GM19351 (cell line): ENCODE results near the gene TMEFF2.
A peak's percentile ranks its signal among the peaks of the same experiment; 100 is the strongest.
"Not testable (repeated sequence)": the region's sequence is repeated elsewhere in the genome, so short reads cannot be mapped to it uniquely, and the experiment has no call there.

ENCODE experiments used
- ATAC-seq: cut with Tn5 transposase; IDR thresholded peaks from one replicate; pipeline ENCODE4 v1.9.1; 2021; ENCODE audit warnings: mild to moderate bottlenecking, moderate library complexity; ENCODE audit not compliant: unreplicated experiment

TMEFF2 gene

DNA sequence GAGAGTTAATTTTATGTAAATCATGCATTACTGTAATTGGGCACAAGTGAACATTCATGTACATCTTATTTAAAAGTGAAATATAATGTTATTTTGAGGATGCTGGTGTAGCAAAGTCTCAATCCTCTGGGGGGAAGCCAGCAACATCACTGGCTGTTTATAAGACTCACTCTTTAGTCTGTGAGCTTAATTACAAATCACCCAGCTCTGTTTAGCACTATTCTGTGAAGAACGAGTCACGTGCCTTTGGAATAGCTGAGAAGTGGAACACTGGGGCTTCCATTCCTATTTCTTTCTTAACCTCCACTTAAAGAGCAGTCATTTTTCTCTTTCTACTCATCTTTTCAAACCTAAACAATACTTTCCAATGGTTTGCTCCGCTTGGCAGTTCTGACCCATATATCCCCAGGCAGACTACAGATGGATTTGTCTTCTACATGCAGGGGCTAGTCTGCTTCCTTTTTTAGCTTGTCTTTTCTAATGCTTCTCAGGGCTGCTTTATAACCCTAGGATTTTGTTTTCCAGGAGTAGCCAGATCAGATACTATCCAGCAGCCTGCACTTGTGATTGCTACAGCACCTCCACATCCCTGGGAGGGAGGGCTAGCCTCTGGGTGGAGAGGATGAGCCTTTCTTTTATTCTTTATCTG is 252.5 kb downstream of the TMEFF2 start:
- ATAC-seq: no peak

DNA sequence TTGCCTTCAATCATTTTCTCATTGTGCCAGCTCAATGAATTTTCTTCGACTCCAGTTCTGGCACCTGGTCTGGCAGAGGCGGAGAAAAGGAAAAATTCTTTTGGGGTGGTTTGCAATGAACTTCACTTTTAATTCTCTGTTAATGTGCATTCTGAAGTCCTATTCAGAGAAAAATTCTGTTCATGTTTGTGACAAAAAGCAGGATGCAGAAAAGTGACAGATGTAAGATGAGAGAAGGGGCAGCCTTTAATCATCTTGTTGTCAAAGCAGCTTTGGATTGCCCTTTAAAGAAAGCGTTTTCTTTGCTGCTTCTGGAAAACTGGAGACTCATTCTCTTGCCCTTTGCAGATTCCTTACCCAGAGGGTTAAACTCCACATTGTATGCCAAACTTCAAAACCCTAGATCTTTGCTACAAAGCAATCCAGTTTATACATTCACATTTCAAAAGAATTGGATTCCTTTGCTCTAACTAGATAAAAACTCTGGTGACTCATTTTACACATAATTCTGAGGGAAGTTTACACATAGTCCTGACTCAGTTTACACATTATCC is 253.3 kb downstream of the TMEFF2 start:
- ATAC-seq: no peak

DNA sequence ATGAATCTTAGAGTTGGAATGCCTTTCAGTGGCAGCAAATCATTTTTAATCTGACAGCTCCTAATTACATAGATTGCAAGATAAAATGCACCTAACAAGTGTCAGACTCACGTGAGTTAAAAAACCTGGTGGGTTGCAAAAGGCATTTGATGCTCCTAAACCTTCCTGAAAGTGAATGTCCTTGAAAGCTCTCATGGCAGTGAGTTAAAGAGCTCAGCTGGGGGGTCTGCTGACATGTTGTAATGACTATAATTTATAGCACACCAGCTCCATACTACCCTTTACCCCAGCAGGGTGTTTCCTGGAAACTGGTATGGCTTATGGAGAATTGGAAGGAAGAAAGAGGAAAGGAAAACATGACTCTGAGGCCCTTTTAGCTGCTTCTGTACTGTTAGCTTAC is 256.0 kb downstream of the TMEFF2 start:
- no peak for ATAC-seq

DNA sequence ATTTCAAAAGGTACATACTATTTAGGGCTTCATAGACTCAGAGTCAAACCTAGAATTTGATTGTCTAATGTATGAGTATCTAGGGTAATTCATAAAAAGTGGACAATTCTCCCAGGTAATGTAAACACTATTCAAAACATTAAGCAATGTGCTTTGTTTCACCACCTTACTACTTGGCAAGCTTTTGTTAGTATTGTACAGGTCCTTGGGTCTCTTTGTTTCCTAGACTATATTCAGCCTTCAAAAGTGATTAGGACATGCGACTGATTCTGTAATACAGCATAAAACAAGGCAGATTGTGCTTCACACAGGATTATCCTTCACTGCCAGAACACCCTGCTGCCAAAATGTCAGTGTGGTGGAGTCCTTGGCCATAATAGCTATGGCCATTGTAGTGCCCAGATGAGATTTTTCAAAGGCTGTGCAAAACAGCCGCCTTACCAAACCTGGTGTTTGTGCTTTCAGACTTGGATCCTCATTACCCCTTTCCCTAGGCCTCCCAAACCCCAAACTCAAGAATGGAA is 257.8 kb downstream of the TMEFF2 start:
- ATAC-seq: no peak

DNA sequence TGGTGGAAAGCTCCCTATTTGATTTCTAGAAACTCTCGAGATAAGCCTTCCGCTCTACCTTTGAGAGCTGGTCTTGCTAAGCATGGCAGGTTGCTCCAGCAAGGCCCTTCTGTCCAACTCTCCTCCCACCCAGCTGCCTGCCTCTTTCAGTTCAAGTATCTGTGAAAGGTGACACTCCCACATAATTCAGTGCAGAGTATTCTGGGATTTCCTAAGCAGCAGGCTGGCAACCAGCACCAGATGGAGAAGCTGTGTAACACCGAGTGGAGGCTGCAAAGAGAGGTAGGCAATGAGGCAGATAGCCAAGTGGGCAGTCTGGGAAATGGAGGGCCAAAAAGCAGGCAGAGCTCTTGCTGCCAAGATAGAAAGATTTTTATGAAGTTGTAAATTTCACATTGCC is 259.5 kb downstream of the TMEFF2 start:
- ATAC-seq: no peak

DNA sequence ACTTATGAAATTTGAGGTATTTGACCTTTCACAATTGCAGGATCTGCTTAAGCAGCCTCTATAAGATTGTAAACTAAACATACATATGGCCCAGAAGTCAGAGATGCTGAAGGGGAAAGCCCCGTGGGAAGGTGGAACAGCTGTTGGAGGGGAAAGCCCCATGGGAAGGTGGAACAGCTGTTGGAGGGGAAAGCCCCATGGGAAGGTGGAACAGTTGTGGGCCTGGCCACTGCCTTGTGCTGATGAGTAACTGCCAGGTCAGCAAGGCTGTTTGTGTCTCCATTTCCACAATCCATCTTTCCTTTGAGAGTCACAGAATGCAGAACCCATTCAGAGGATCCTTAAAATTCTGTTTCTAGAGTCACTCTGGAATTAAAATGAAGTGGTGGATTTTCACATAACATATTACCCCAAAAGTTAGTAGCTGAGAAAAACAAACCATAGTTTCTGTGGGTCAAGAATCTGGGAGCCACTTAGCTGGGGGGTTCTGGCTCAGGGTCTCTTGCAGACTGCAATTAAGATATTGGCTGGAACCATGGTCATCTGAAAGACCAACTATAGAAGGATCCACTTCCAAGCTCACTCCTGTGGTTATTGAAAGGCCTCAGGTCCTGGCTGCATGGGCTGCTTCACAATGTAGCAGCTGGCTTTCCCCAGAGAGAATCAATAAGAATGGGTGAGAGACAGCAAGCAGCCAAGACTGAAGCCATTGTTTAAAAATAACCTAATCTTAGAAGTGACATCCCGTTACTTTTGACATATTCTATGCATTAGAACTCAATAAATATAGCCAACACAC is 261.2 kb downstream of the TMEFF2 start:
- ATAC-seq: peak; percentile 79

DNA sequence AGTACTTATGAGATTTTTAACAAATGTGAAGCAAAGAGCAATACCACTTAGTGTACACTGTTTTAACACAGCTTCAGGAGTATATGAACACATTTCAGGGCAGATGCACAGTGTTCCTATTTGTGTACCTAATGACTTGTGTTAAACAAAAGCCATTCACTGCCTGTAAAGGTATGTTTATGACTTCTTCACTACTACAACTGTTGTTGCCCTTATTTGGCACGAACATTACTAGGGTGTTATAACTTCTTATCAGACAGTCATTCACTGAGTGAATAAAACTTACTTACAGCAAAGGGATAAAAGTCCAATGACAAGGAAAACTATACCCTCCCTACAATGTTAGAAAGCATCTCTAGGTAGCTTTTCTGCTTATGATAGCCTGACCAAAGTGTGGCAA is 262.4 kb downstream of the TMEFF2 start:
- ATAC-seq: no peak

DNA sequence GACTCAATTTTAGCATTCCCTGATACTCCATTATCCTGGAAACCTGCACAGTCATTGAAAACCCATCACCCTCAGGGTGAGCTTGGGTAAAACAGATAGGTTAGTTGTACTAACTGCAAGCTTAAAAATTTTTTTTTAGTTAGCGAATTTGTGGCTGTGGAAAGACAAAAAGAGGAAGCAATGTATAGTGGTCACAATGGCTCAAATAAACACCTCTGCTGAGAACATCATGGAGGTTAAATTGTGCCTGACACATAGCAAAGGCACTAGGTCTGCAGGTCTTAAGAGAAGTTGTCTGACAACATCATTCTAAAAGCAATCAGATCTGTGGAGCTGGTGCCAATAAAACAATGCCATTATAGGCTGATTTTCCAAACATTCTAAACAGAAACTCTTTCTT is 263.4 kb downstream of the TMEFF2 start:
- ATAC-seq: peak; percentile 57

DNA sequence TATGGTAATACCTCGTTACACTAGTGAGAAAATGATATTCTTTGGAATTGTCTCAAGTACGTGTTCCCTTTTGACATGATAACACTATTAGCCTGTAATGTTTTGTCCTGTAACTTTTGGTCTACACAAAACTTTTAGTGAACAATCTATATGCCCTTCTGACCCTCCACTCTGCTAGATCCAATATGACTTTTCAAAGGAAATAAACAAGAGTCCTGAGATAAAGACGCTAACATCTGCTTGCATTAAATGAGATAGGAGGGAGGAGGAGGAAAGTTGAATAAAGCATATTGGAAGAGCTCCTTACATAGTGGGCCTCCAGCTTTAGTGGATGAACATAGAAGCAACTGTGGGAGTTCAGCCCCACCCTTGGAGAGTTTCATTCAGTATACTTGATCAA is 264.5 kb downstream of the TMEFF2 start:
- ATAC-seq: no peak

DNA sequence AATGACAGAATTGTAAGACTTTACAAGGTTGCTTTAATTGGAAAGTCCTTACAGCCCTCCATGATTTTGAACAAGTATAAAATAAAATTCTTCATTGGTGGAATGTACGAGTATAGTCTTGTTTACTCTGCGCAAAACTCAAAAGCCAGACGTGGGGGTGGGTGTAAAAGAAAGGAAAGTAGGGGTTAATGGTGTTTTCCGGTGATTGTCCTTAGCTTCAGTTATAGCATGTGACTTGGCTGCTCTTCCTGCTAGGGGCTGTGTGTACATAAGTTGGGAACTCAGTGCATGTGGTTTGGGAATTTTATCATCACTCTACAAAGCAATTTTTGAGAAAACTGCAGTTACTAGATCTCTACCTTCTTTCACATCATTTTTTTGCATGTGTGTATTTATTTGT is 265.4 kb downstream of the TMEFF2 start:
- no peak for ATAC-seq

DNA sequence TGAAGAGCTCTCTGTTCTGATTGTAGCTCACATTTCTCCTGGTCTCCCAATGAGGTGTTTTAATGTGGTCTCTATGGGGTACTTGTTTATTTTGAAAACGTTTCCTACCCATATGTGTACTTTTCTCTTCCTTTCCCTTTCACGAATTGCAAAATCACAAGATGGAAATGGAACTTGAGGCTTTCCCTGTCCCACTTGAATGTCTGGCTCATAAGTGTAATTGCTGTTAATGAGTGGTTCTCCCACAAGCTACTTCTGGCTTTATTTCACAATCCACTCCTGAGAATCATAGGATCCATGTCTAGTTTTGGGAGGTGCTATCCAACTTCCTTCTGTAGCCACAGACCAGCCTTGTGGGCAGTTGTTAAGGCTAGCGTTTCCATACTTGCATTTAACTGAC is 266.7 kb downstream of the TMEFF2 start:
- no peak for ATAC-seq

DNA sequence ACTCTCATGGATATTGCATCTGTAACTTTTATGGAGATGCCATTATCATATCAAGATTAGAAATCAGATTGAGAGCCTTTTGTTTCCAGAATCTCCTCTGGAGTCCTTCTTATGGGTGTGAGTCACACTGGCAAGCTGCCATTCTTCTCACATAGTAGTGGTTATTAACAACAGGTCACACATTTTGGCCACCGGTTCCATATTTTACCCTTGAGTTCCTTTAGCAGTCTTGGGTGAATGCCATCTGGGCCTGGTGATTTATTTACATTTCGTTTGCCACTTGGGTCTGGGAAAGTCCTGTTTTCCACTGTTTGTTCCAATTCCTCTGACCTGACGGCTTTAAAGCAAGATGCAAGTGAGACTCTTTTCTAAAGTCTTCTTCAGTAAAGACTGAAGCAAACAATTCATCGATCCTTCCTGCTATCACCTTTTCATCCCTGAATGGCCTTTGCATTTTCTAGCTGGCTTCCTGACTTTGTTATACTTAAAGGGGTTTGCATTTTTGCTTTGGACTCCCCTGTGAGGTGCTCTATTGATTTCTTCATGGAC is 267.3 kb downstream of the TMEFF2 start:
- ATAC-seq: no peak

DNA sequence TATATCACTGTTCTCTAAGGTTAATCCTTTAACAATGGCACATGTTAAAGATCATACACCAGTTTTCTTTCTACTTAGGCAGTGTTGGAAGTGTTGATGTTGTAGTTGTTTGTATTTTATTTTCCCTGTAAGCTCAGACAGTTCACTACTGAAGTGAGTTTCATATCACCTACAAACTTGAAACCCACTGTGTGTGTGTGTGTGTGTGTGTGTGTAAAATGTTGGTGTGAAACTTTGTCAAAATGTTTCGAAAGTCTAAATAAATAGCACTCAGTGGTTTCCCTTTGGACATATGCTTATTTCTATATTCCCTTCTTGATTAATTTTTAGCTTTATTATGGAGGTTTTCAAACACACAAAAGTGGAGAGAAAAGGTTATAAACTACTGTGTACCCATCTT is 268.1 kb downstream of the TMEFF2 start:
- ATAC-seq: peak; percentile 18

DNA sequence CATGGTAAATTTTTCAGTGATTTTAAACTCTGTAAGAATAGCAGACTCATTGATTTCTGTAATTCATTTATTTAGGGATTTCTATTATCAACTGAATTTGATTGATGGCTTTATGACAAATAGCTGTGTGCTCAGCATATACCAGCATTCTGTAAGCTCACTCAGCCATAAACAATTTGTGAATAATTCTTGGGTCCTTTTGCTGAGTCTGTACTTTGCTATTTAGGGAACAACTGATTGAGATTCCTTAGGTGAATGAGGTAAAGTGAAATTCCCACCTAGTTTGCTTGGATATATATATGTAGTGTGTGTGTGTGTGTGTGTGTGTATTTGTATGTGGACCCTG is 271.1 kb downstream of the TMEFF2 start:
- no peak for ATAC-seq

DNA sequence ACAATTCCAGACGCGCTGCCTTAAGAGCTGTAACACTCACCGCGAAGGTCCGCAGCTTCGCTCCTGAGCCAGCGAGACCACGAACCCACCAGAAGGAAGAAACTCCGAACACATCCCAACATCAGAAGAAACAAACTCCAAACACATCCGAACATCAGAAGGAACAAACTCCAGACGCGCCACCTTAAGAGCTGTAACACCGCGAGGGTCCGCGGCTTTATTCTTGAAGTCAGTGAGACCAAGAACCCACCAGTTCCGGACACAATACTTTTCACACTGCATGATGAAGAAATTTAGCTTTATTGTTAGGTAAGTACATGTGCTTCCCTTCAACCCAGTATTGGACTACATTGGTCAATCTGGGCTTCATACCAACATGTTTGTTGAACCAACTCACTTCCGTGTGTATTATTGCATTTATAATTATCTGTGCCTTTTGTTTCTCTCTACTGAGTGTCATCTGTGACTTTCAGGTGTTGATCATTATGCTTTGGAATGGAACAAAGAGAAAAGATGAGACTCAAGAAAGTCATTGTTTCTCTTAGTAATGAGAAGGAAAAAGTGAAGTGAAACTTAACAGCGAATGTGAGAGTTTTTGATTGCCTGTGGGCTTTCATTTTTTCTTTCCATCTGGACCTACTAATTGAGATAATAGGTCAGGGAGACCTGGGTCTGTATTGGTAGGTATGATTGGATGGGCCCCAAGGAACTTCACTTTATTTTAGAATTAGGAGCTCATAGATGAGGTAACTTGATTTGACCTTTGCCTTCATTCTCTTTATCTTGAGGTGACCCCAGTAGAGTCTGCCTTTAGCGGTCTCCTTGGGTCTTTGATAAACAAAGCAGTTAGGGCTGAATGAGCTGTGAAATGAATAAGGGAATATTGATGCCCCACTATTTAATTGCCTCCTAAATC is 271.7 kb downstream of the TMEFF2 start:
- peak; percentile 94 for ATAC-seq

DNA sequence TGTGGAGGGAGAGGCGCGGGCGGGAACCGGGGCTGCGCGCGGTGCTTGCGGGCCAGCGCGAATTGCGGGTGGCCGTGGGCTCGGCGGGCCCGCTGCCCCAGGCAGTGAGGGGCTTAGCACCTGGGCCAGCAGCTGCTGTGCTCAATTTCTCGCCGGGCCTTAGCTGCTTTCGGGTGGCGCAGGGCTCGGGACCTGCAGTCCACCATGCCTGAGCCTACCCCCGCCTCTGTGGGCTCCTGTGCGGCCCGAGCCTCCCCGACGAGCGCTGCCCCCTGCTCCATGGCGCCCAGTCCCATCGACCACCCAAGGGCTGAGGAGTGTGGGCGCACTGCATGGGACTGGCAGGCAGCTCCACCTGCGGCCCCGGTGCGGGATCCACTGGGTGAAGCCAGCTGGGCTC is 273.1 kb downstream of the TMEFF2 start:
- not testable (repeated sequence) for ATAC-seq

DNA sequence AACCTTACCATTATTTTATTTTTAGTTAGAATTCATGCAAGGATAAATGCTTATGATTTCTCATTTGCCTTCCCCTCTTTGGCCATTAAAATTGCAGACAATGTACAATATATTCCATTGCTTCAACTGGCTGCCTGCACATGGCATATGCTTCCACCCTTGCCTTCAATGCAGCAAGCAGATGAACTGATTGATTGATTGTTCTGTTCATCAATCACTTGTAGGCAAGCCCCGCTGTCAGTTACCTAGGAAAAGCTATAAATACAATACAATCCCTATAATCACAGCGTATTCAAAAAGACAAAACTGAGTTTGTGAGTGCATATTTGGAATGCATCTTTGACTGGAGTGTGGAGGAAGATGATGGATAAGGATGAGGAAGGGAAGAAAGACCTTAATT is 274.2 kb downstream of the TMEFF2 start:
- no peak for ATAC-seq

DNA sequence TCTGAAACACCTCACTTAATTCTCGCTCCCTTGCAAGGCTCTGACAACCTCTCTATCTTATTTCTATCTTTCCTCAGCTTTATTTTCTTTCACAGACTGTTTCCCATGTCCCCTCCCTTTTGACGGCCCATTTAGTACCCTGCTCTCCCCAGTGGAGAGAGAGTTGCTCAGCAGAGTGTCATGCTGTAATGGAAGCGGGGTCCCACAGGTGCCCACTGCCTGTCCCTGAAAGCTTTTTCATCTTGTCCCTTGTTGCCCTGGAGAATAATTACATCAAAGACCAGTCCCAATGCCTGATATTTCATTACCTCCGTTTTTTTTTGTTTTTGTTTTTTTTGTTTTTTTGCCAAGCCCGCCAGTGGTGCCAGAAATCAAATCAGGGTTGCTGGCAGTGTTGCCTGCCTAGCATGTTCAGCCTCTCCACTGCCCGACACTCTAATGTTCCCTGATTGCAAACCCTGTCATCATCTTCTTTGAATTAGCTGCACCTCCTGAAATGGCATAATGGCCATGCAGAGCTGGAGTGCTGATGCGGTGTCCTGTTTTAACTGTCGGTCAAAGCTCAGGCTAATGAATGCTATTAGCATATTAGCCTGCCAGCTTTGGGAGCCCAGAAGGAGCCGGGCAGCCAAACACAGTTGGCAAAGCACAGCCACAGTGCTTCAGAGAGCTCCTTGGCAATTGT is 276.6 kb downstream of the TMEFF2 start:
- ATAC-seq: no peak

DNA sequence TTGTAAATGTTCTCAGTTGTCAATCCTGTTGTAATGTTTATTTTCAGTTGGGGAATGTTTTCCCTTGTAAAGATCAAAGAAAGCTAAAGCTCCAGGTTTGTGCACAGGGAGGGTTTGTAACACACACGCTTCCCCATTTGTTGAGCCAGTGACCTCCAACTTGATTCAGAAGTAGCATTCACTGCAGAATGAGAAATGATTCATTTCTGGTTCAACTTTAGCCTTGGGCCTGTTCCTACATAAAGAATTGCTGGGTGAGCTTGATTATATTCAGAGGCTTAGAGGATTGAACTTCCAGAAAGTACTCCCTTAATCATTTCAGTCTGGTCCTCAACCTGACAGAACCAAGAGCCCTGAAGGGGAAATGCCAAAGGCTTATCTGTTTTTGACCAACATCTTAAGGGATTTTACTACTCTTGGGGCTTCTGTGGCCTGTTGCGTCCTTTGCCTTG is 277.3 kb downstream of the TMEFF2 start:
- no peak for ATAC-seq

DNA sequence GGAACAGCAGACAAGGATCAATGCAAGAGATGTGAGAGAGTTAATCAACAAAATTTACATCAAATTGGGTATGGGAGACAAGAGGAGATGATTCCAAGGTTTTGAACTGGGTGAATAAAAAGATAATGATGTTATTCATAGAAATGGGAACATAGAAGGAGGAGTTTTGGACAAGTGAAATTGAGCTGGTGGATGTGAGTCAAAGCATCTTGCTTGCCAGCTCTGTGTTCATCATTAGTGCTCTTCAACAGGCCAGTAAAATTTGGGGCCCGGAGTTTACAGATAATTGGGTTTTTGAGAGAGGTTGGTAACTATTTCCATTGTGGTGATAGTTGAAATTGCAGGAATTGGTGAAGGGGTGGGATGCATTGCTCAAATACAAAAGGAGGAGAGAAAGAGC is 277.9 kb downstream of the TMEFF2 start:
- ATAC-seq: no peak
